GM12878 (cell line): ENCODE data around the gene FXN. TPM values are rescaled to one million over a fixed set of nuclear protein-coding genes. Genes with fewer than 3 reads are reported as not detected.
"Not testable (repeated sequence)": the region's sequence is repeated elsewhere in the genome, so short reads cannot be mapped to it uniquely, and the experiment has no call there.

Experiments
- ATAC-seq: fragments of 200-7000 bp; cut with Tn5 transposase; 3 replicates; pipeline ENCODE4 v1.9.1; 2020; ENCODE audit warnings: mild to moderate bottlenecking, moderate library complexity
- BruUV-seq: library from RNA; stranded (reverse); fragments of 400-500 nt; replicated peaks from 2 replicates; lab custom pipeline; 2021; lab: Mats Ljungman, UMichigan
- CTCF ChIA-PET: fragments of 300-600 bp; sonication (Branson Sonifier 250); formaldehyde crosslinking; extraction: SDS; loops from one replicate; lab custom pipeline; 2021; ENCODE audit warnings: inconsistent platforms; lab: Yijun Ruan, JAX
- POLR2A ChIA-PET: fragments of 350-600 bp; formaldehyde crosslinking; extraction: SDS; loops from one replicate; lab custom pipeline; 2021; ENCODE audit warnings: inconsistent platforms; lab: Charles Lee
- RAD21 ChIA-PET: fragments of 300-600 bp; sonication (Branson Sonifier 250); formaldehyde crosslinking; loops from one replicate; lab custom pipeline; 2023; ENCODE audit warnings: antibody characterized with exemption; ENCODE audit not compliant: unreplicated experiment; lab: Charles Lee
- SMC1A ChIA-PET: fragments of 300-600 bp; sonication (Branson Sonifier 250); formaldehyde crosslinking; loops from one replicate; lab custom pipeline; 2023; ENCODE audit not compliant: unreplicated experiment, uncharacterized antibody; lab: Charles Lee
- DNase-seq: peaks from one replicate; pipeline ENCODE4 v3.0.0-alpha.2; 2011; ENCODE audit warnings: low read depth, low spot score
- FAIRE-seq: peaks from 3 replicates; lab custom pipeline; 2011; peaks lifted over from hg19 to GRCh38; lab: Jason Lieb, UNC
- H2AFZ ChIP-seq: 2 replicates; pipeline ENCODE4 v1.6.0; 2011; ENCODE audit warnings: low read depth, low read length, control low read depth; ENCODE audit not compliant: control insufficient read depth
- H3K27ac ChIP-seq: 2 replicates; pipeline ENCODE4 v1.5.1; 2011; ENCODE audit warnings: control low read depth; ENCODE audit not compliant: control insufficient read depth, insufficient read depth
- H3K27me3 ChIP-seq, 2 experiments: replicated peaks in 1 of 2; 2 replicates each; pipeline versions ENCODE4 v1.6.0 to v1.6.1; 2011; ENCODE audit warnings: low read length in 1 of 2; ENCODE audit not compliant: control insufficient read depth in 2 of 2, insufficient read depth in 2 of 2
- H3K36me3 ChIP-seq, 2 experiments: 2 replicates each; pipeline ENCODE4 v1.5.1; 2011; ENCODE audit warnings: low read length in 1 of 2; ENCODE audit not compliant: control insufficient read depth in 2 of 2, insufficient read depth in 2 of 2
- H3K4me1 ChIP-seq: 2 replicates; pipeline ENCODE4 v1.6.1; 2011; ENCODE audit warnings: mild to moderate bottlenecking, low read length, moderate library complexity, mixed read lengths; ENCODE audit not compliant: control insufficient read depth, insufficient read depth
- H3K4me2 ChIP-seq: 2 replicates; pipeline ENCODE4 v1.6.0; 2011; ENCODE audit warnings: control low read depth; ENCODE audit not compliant: control insufficient read depth, insufficient read depth
- H3K4me3 ChIP-seq: fragments of 200-600 bp; sonication (generic); 2 replicates; pipeline ENCODE4 v1.5.1; 2016
- H3K79me2 ChIP-seq: 2 replicates; pipeline ENCODE4 v1.6.0; 2011; ENCODE audit warnings: low read length; ENCODE audit not compliant: control insufficient read depth, insufficient read depth
- H3K9ac ChIP-seq: 2 replicates; pipeline ENCODE4 v1.8.0; 2011; ENCODE audit warnings: low read length, control low read depth, mixed read lengths; ENCODE audit not compliant: control insufficient read depth, insufficient read depth
- H3K9me3 ChIP-seq: replicated peaks from 3 replicates; pipeline ENCODE4 v1.5.1; 2011; ENCODE audit warnings: mild to moderate bottlenecking, low read length; ENCODE audit not compliant: control insufficient read depth, insufficient read depth
- H4K20me1 ChIP-seq: 2 replicates; pipeline ENCODE4 v1.6.0; 2011; ENCODE audit not compliant: control insufficient read depth, insufficient read depth
- WGBS: methylation state at CpG from one replicate; pipeline ENCODE4 v1.1.6; 2016; ENCODE audit warnings: low lambda C conversion rate; ENCODE audit not compliant: insufficient replicate concordance, insufficient coverage; ENCODE audit errors: missing lambda C conversion rate; 5-methylcytosine and 5-hydroxymethylcytosine counted together
- in situ Hi-C: fragments of 300-500 bp; cut with MboI; formaldehyde crosslinking; loops from 9 replicates; pipeline ENCODE4 v1.14.3; 2018; ENCODE audit warnings: mixed read lengths
- intact Hi-C: fragments of 100-400 bp; cut with micrococcal nuclease; formaldehyde crosslinking; loops from one replicate; pipeline ENCODE4 v1.14.2; 2022; ENCODE audit not compliant: unreplicated experiment
- polyA plus RNA-seq, 11 experiments: library from polyadenylated mRNA; depleted of rRNA in 4 of 11; unstranded in 6 of 11; stranded (reverse) in 5 of 11; fragments of >200 nt; fragmentation: Nextera tagmentation in 4 of 11; fragmentation: Illumina TruSeq in 1 of 11; extraction: Ambion mirVana in 4 of 11; extraction: Trizol in 1 of 11; gene quantifications; 1 replicate in 1 of 11; 2 replicates in 10 of 11; pipeline versions ENCODE4 v1.2.1 to v1.2.3, GENCODE V29; 2011 to 2016; ENCODE audit warnings: inconsistent platforms in 2 of 11, missing spikeins in 2 of 11, low read depth in 1 of 11
- total RNA-seq, 4 experiments: library from RNA; depleted of rRNA in 3 of 4; stranded (reverse); fragments of >200 nt in 3 of 4; fragmentation: Illumina TruSeq in 1 of 4; extraction: Trizol in 1 of 4; gene quantifications; 2 replicates each; pipeline versions ENCODE4 v1.2.1 to v1.2.3, GENCODE V29; 2013 to 2021
- TF ChIP-seq, protein P1 (sequence below): IDR thresholded peaks from 2 replicates; pipeline ENCODE4 v1.6.1; 2011; ENCODE audit warnings: borderline replicate concordance, low read depth, mild to moderate bottlenecking, moderate library complexity, low read length; ENCODE audit not compliant: insufficient read depth, poor library complexity, severe bottlenecking

The FXN gene
- total and polyA plus RNA-seq, 10 of the 15 experiments (the other 5 are each of a cell fraction or from before 2014, with no cell fraction given), result 7.3 to 78.0 (median 23.2) TPM

DNA sequence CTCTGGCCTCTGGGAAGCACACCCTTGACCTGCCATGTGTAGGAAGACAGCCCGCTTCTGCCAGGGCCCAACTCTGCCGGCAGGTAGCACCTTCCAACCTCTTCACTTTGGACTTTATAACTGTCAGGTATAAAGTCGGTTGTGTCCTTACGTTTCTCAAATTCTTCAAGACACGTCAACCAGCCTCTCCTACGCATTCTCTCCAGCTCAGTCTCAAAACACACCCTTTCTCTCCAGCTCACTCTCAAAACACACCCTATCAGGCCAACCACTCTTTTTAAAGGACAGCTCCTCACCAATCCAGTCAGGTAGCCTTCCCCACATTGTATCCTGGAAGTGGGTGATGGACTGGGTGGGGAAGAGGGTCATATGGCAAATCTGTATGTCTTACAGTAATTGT lies 13.5 kb downstream of the FXN start:
- BruUV-seq, result no TSS peak
- Histone ChIP-seq H4K20me1 (no peaks in the 10 kb centered on the region), H3K4me2 (no peak overlapping the region), H2AFZ (no peak overlapping the region), H3K36me3 (peaks cover 0 to 11% of the 10 kb centered on the region in 2 experiments), H3K27ac (no peak overlapping the region), H3K4me1 (peaks cover 3% of the 10 kb centered on the region; the same call in 1 of the 2 replicates), H3K27me3 (no peaks in the 10 kb centered on the region), H3K79me2 (no peaks in the 10 kb centered on the region), H3K9ac (no peak overlapping the region), H3K4me3 (no peak overlapping the region), H3K9me3 (no peaks in the 10 kb centered on the region)
- intact Hi-C loops (no loop called here), in situ Hi-C loops (no loop called here)
- DNase-seq (no peak), FAIRE-seq (no peak), ATAC-seq (no peak)
- RAD21 ChIA-PET, result interaction anchor here (0.9 kb wide), 1 partner anchor 144 kb away, joined by 3 read pairs; no protein-coding TSS in a partner anchor
- TF ChIP-seq, protein P1, sequence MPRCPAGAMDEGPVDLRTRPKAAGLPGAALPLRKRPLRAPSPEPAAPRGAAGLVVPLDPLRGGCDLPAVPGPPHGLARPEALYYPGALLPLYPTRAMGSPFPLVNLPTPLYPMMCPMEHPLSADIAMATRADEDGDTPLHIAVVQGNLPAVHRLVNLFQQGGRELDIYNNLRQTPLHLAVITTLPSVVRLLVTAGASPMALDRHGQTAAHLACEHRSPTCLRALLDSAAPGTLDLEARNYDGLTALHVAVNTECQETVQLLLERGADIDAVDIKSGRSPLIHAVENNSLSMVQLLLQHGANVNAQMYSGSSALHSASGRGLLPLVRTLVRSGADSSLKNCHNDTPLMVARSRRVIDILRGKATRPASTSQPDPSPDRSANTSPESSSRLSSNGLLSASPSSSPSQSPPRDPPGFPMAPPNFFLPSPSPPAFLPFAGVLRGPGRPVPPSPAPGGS, result no peak
- POLR2A ChIA-PET, result no interaction called here
- SMC1A ChIA-PET, result interaction anchor here (1.1 kb wide), 1 partner anchor 21 kb away, joined by 3 read pairs; no protein-coding TSS in a partner anchor
- CTCF ChIA-PET, result interaction anchor here (0.7 to 12.1 kb wide), 5 partner anchors 13 to 198 kb away, joined by 3 to 289 read pairs (median 3); partner anchors contain the start of gene FXN
- 98% methylated on average over 6 of the region's 6 CpGs for WGBS

DNA sequence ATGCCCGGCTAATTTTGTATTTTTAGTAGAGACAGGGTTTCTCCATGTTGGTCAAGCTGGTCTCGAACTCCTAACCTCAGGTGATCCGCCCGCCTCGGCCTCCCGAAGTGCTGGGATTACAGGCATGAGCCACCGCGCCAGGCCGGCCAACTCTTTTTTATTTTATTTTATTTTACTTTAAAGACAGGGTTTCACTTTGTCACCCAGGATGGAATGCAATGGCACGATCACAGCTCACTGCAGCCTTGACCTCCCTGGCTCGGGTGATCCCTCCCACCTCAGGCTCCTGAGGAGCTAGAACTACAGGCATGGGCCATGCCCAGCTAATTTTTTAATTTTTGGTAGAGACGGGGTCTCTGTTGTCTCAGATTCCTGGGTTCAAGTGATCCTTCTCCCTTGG lies 15.4 kb downstream of the FXN start:
- H3K4me1 ChIP-seq, H2AFZ ChIP-seq, H3K27me3 ChIP-seq, H3K79me2 ChIP-seq, H3K9ac ChIP-seq, POLR2A ChIA-PET, H3K9me3 ChIP-seq, FAIRE-seq, H3K27ac ChIP-seq, BruUV-seq, DNase-seq, H3K4me3 ChIP-seq, ATAC-seq, H3K4me2 ChIP-seq, H4K20me1 ChIP-seq: not testable (repeated sequence)
- SMC1A ChIA-PET, result interaction anchor here (1.6 to 1.7 kb wide), 2 partner anchors 28 to 144 kb away, joined by 3 to 5 read pairs; no protein-coding TSS in a partner anchor
- WGBS, result 96% methylated on average over 12 of the region's 12 CpGs
- intact Hi-C loops, result loop anchor here (5.0 to 10.0 kb wide), 2 partner anchors 496 to 884 kb away; no protein-coding TSS in a partner anchor
- CTCF ChIA-PET, result interaction anchor here (0.6 to 12.1 kb wide), 3 partner anchors 14 to 142 kb away, joined by 3 to 289 read pairs (median 4); no protein-coding TSS in a partner anchor
- RAD21 ChIA-PET, result interaction anchor here (1.2 kb wide), 1 partner anchor 128 kb away, joined by 3 read pairs; no protein-coding TSS in a partner anchor
- H3K36me3 ChIP-seq, result peaks cover 0 to 11% of the 10 kb centered on the region in 2 experiments
- in situ Hi-C loops, result loop anchor here (10.0 to 25.0 kb wide), 3 partner anchors 494 to 886 kb away; no protein-coding TSS in a partner anchor
